GF-D8 (cell line): Measurements from ENCODE around the gene ZFP36.

ENCODE experiments used
- DNase-seq: peaks from one replicate; lab custom pipeline; 2025; lab: John Stamatoyannopoulos, UW

ZFP36 gene

GRCh38 chr19:39405958-39406655 is 540 bp upstream of the ZFP36 start:
- DNase-seq: no peak

- DNase-seq: no peak
Observed at GRCh38 chr19:39407410-39407659, 688 bp downstream of the ZFP36 start.

DNA sequence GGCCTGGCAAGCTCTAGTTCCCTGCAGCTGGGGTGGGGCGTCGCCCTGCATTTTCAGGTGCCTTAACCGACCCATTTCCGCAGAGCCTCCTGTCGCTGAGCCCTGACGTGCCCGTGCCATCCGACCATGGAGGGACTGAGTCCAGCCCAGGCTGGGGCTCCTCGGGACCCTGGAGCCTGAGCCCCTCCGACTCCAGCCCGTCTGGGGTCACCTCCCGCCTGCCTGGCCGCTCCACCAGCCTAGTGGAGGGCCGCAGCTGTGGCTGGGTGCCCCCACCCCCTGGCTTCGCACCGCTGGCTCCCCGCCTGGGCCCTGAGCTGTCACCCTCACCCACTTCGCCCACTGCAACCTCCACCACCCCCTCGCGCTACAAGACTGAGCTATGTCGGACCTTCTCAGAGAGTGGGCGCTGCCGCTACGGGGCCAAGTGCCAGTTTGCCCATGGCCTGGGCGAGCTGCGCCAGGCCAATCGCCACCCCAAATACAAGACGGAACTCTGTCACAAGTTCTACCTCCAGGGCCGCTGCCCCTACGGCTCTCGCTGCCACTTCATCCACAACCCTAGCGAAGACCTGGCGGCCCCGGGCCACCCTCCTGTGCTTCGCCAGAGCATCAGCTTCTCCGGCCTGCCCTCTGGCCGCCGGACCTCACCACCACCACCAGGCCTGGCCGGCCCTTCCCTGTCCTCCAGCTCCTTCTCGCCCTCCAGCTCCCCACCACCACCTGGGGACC is 1.2 kb downstream of the ZFP36 start:
- peak; percentile 8 for DNase-seq

- no peak for DNase-seq
Observed at GRCh38 chr19:39408392-39409207, 2.0 kb downstream of the ZFP36 start.

GRCh38 chr19:39409208-39410016 is 2.8 kb downstream of the ZFP36 start:
- peak; percentile 35 for DNase-seq

DNA sequence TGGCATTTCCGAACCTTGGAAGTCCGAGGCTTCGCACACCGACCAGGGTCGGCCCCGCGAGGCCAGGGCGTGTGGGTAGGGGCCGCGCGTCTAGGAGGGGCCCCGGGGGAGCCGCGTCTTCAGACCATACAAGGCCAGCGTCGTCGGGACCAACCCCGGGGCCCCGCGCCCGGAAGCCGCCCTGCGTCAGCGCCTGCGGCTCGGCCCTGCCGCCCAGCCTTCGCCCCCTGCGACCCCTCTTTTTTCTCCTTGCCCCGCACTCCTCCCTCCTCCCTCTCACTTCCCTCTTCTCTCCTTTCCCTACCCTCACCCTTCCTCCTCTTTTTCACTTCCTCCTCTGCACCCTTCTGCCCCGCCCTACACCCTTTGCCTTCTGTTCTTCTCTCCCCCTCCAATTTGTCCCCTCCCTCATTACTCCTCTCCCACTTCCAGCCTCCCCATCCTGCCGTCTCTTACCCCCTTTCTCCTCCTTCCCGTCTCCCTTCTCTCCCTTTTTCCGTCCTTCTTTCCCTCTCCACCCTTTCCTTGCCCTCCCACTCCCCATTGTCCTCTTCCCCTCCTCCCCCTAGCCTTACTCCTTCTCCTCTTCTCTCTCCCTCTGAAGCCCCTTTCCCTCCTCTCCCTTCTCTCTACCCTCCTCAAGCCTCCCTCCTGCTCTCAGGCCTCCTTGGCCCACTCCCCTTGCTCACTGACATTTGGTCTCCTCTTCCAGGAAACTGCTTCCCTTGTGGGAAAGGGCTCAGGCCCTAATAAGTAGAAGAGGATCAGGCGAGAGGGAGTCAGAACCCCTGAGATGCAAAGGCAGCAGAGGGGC is 3.6 kb downstream of the ZFP36 start:
- DNase-seq: peak; percentile 62

- DNase-seq: no peak
Observed at GRCh38 chr19:39410831-39411080, 4.1 kb downstream of the ZFP36 start.

DNA sequence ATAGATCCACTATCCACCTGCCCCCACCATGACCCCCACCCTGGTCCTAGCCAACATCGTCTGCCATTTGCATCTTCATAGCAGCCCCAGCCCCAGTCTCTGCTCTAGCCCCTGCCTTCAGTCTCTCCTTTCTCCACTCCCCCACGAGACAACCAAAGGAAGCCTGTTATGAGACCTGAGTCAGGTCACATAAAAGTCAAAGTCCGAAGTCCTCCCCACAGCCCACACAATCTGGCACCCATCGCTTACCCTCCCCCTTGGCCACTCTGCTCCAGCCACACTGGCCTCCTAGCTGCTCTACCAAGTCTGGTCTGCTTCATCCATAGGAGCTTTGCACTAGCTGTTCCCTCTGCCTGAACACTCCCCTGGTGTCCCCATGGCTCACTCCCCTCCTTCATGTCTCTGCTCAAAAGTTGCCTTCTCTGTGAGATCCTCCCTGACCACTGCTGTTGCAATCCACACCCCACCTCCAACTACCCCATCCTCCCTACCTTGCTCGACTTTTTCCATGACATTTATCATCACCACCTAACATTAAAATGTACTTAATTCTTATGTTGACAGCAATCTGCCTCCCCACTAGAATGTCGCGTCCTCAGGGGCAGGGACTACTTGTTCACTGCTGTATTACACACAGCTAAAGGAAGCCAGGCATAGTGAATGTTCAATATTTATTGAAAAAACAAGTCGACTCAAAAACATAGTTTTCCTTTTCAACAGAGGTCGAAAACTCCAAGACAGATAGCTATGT is 4.6 kb downstream of the ZFP36 start:
- peak; percentile 34 for DNase-seq

- peak; percentile 79 for DNase-seq
Observed at GRCh38 chr19:39411832-39412099, 5.1 kb downstream of the ZFP36 start.

DNA sequence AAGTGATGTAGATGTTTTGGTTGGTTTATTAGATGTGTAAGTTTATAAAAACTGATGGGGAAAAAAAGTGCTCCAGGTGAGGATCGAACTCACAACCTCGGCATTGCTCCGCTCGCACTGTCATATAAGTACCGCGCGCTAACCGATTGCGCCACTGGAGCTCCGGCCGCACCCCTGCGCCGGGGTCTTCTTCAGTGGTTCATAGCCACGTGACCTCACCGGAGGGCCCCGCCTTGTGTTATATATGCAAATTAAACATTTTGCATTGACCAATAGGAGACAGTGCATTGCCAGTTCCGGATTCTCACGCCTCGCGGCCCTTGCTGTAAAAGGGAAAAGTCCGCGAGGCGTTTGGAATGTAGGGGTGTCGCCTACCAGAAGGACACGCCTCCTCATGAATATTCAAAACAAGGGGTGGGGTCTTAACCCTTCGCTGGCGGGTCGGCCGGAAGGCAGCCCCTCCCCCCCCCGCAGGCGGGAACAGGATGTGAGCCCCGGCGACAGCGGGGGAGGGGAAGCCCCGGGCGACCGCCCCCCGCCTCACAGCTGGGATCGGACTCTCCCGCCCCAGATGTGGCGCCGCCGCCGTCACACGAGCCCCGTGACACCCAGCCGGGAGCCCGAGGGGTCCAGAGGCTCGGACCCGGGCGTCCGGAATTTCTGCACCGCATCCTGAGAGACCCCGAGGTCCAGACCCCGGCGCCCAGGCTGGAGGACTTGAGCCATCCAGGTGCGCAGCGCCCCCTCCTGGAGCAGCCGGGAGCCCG is 5.6 kb downstream of the ZFP36 start, which contains the start of gene PLEKHG2:
Gene PLEKHG2, plus strand, starts transcription at position 570 of the 767 bp plus-strand sequence. CDS start 1,418 bp downstream, outside the sequence.
- DNase-seq: peak; percentile 94

DNA sequence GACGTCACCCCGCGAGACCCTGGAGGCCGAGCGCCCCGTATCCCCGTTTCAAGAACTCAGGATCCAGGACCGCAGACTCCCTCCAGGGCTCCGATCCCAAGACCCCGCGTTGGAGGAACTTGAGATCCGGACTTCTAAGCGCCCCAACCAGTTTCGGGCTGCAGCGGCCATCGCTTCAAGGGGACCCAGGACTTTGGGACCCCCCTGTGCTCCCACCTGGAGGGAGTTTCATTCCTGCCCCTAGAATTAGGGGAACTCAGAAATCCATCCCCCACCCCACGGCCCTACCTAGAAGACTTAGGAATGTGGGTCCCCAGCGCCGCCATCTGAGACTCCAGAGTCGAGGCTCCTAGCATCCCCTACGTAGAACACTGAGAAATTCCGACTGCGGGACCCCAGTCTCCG is 6.2 kb downstream of the ZFP36 start:
- DNase-seq: no peak

DNA sequence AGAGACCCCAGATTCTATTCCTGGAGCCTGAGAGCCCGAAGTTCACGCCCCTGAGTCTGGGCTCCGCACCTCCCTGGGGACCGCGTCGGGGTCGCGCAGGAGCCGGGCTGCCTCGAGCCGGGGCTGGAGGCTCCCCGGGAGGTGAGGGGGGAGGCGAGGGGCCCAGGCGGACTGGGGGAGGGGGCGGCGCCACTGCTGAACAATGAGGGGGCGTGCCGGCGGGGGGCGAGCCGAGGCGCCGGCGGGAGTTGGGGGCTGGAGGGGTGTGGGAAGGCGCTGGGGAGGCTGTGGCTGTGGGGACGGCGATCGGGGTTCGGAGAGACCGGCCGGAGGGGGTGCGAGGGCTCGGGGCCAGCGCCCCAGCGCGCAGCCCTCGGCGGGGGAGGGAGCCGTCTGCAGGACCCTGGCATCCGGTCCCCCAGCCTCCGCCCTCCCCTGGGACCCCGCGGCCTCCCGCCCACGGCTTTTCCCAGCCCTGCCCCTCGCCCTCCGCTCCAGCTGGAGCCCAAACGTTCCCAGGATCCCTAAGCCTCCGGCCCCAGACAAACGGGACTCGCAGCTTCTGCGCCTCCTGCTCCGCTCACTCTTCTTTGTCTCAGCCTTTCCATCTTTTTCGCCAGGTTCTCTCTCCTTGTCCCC is 6.7 kb downstream of the ZFP36 start:
- DNase-seq: no peak

DNA sequence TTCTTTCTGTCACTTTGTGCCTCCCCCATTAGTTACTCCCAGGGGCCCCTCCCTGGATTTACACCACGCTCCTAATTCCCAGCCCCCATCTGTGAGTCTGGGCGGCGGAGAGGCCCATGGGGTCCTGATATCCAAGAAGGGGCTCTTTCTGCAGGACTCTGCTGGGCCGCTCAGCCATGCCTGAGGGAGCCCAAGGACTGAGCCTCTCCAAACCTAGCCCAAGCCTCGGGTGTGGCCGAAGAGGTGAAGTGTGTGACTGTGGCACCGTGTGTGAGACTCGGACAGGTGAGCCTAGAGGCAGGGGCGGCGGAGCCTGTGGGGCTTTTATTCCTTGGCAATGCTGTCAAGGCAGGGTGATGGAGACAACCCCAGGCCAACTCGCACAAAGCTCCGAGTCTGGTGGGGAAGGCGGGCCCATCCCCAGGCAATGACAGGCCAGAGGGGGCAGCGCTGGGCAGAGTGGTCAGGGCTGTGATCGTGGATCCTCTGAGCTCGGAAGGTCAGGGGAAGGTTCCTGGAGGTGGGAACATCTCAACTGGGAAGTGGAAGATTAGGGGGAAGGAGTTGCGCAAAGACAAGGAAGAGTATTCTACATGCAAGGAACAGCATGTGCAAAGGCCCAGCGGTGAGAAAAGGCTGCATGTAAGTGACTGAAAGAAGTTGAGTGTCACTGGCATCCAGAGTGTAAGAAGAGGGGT is 7.4 kb downstream of the ZFP36 start:
- DNase-seq: no peak

DNA sequence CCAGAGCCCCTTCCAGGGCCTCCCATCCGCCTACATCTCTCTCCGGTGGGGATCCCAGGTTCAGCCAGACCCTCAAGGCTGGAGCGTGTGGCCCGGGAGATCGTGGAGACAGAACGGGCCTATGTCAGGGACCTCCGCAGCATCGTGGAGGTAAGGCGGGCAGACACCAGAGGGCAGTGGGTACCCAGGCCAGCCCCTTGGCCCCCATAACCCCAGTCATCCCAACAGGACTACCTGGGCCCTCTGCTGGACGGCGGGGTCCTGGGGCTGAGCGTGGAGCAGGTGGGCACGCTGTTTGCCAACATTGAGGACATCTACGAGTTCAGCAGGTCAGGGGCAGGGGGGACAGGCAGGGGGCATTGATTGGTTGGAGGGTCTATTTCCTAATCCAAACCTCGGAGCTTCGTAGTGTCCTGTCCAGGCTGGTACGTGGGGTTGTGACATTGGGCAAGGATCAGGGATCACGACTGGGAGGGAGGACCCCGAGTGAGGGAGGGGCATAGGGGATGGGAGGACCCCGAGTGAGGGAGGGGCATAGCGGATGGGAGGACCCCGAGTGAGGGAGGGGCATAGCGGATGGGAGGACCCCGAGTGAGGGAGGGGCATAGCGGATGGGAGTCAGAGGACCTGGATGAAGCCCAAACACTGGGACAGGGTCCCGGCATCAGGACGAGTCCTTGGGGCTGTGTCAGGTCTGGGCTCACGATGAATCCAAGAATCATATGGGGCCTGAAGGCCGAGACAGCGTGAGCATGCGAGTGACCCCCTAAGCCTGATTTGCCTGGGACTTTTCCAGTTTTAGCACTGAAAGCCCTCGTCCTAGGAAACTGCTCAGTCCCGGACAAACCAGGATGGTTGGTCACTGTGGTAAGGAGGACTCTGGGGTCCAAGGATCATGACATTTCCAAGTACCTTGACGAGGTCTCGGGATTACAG is 8.7 kb downstream of the ZFP36 start:
- DNase-seq: no peak

- DNase-seq: no peak
Observed at GRCh38 chr19:39416152-39417120, 9.8 kb downstream of the ZFP36 start.

DNA sequence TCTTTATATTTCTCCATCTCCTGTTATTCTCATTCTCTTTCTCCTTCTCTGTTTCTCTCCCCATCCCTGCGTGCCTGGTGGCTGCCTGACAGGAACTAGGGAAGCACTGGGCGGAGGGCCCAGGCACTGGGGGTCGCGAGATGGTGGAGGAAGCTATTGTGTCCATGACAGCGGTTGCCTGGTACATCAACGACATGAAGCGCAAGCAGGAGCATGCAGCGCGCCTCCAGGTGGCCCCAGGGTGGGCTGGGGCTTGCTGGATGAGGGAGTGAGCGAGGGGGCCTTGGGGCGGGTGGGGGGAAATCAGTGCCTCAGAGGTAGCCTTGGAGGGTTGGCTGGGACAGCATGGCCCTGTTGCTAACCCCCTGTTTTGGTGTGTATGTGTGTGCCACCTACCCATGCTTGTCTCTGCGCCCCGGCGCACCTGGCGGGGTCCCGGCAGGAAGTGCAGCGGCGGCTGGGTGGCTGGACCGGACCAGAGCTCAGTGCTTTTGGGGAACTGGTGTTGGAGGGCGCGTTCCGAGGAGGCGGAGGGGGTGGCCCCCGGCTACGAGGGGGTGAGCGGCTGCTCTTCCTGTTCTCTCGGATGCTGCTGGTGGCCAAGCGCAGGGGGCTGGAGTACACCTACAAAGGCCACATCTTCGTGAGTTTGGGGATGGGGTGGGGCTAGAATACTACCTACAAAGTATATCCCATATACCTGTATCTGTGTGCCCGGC is 11.0 kb downstream of the ZFP36 start:
- DNase-seq: no peak
